ENCODE data around the gene NPFF.

GRCh38 chr12:53483225-53483978, 23.9 kb downstream of the NPFF start:
- no peak for TF ChIP-seq SYNCRIP (IDR thresholded peaks at IDR 0.05; ENCODE audit: insufficient read depth, low read depth, low read length)
- no peak for TF ChIP-seq HNRNPH1 (optimal IDR thresholded peaks at IDR 0.05; ENCODE audit: low read depth, low read length)
